Activated CD4-positive, alpha-beta T cell treated with anti-CD3 and anti-CD28 coated beads, Interleukin-2, amount 50 U/mL, for 24 hours (primary cell): ENCODE results near the gene TMEM120A.

Experiments
- DNase-seq, 2 donors: peaks; one replicate each; pipeline ENCODE4 v3.0.0-alpha.2; 2020; ENCODE audit warnings: low read depth in 1 of 2, low spot score in 1 of 2

Gene TMEM120A

GRCh38 chr7:75981453-75982305 is 12.7 kb downstream of the TMEM120A start:
- no peak for DNase-seq

- no peak for DNase-seq
Measured at GRCh38 chr7:75981203-75981452, 13.3 kb downstream of the TMEM120A start.

- no peak for DNase-seq
Measured at GRCh38 chr7:75980430-75981202, 13.8 kb downstream of the TMEM120A start.

GRCh38 chr7:75979759-75980429 is 14.5 kb downstream of the TMEM120A start:
- DNase-seq, result no peak

- no peak for DNase-seq
Measured at GRCh38 chr7:75977743-75978142, 16.7 kb downstream of the TMEM120A start.

GRCh38 chr7:75971961-75972763 is 22.2 kb downstream of the TMEM120A start:
- no peak for DNase-seq

- no peak for DNase-seq
Measured at GRCh38 chr7:75971309-75971960, 23.0 kb downstream of the TMEM120A start.

GRCh38 chr7:75969704-75970498 is 24.5 kb downstream of the TMEM120A start:
- DNase-seq, result no peak

- DNase-seq, result no peak
Measured at GRCh38 chr7:75969182-75969581, 25.2 kb downstream of the TMEM120A start.

- DNase-seq, result no peak
Measured at GRCh38 chr7:75968561-75969001, 25.8 kb downstream of the TMEM120A start.

- no peak for DNase-seq
Measured at GRCh38 chr7:75968012-75968411, 26.4 kb downstream of the TMEM120A start.

- DNase-seq, result no peak
Measured at GRCh38 chr7:75967487-75967997, 26.9 kb downstream of the TMEM120A start.

- DNase-seq, result no peak
Measured at GRCh38 chr7:75967055-75967454, 27.3 kb downstream of the TMEM120A start.

GRCh38 chr7:75966190-75966961 is 28.0 kb downstream of the TMEM120A start:
- no peak for DNase-seq

GRCh38 chr7:75965617-75966016 is 28.8 kb downstream of the TMEM120A start:
- no peak for DNase-seq

GRCh38 chr7:75963381-75963995 is 30.9 kb downstream of the TMEM120A start:
- DNase-seq, result no peak

GRCh38 chr7:75962607-75963380 is 31.6 kb downstream of the TMEM120A start:
- no peak for DNase-seq

GRCh38 chr7:75961218-75961617 is 33.2 kb downstream of the TMEM120A start:
- no peak for DNase-seq
